Gastroesophageal sphincter (tissue), 4 donors: ENCODE data around the gene GIMAP7. TPM values are rescaled to one million over a fixed set of nuclear protein-coding genes. Genes with fewer than 3 reads are reported as not detected.

Experiments used
- ATAC-seq: fragments of 150-250 bp; one replicate; pipeline ENCODE4 v1.9.1; 2016; ENCODE audit warnings: mild to moderate bottlenecking, moderate library complexity
- H3K27ac ChIP-seq, 4 donors: fragments of 200-600 bp; sonication (generic) in 3 of 4; 1 replicate in 3 of 4; 2 replicates in 1 of 4; pipeline ENCODE4 v1.5.1; 2016 to 2019
- H3K27me3 ChIP-seq: fragments of 200-600 bp; sonication (generic); one replicate; pipeline ENCODE4 v1.5.1; 2019
- H3K36me3 ChIP-seq, 2 donors: fragments of 200-600 bp; sonication (generic); one replicate each; pipeline ENCODE4 v1.5.1; 2019; ENCODE audit warnings: control low read depth in 1 of 2
- H3K4me1 ChIP-seq, 3 donors: fragments of 200-600 bp; sonication (generic); 1 replicate in 2 of 3; 2 replicates in 1 of 3; pipeline ENCODE4 v1.5.1; 2016 to 2019; ENCODE audit warnings: control low read depth in 2 of 3
- H3K4me3 ChIP-seq, 2 donors: fragments of 200-600 bp; sonication (generic); one replicate each; pipeline ENCODE4 v1.5.1; 2019; ENCODE audit warnings: mild to moderate bottlenecking in 1 of 2, moderate library complexity in 1 of 2
- H3K9me3 ChIP-seq, 3 donors: fragments of 200-600 bp; sonication (generic); one replicate each; pipeline ENCODE4 v1.5.1; 2017 to 2019; ENCODE audit warnings: control low read depth in 2 of 3
- CTCF ChIP-seq, 4 experiments: fragments of 200-600 bp in 2 of 4; fragments of 450-650 bp in 2 of 4; sonication (generic) in 1 of 4; IDR thresholded peaks; one replicate each; pipeline ENCODE4 v1.5.1; 2017 to 2019; ENCODE audit warnings: antibody characterized with exemption in 4 of 4, mild to moderate bottlenecking in 2 of 4, moderate library complexity in 2 of 4
- EP300 ChIP-seq: sonication (generic); formaldehyde crosslinking; IDR thresholded peaks from one replicate; pipeline ENCODE4 v1.6.1; 2017; ENCODE audit warnings: antibody characterized with exemption, mild to moderate bottlenecking
- POLR2A ChIP-seq, 2 donors: fragments of 450-650 bp; IDR thresholded peaks; one replicate each; pipeline ENCODE4 v1.6.1; 2017; ENCODE audit warnings: antibody characterized with exemption in 2 of 2, mild to moderate bottlenecking in 2 of 2, moderate library complexity in 1 of 2
- POLR2AphosphoS5 ChIP-seq: sonication (generic); formaldehyde crosslinking; IDR thresholded peaks from one replicate; pipeline ENCODE4 v1.6.1; 2017; ENCODE audit warnings: antibody characterized with exemption
- WGBS, 2 donors: methylation state at CpG; one replicate each; pipeline ENCODE4 v1.1.5; 2018; ENCODE audit warnings: low coverage in 1 of 2; 5-methylcytosine and 5-hydroxymethylcytosine counted together
- total RNA-seq, 4 donors: library from RNA; depleted of rRNA; stranded (reverse); fragments of >200 nt; gene quantifications; one replicate each; pipeline ENCODE4 v1.1.0, GENCODE V29; 2016

GIMAP7 gene
- total RNA-seq, 4 donors from 2014 or later: 5.1 to 30.0 (median 17.8) TPM

DNA sequence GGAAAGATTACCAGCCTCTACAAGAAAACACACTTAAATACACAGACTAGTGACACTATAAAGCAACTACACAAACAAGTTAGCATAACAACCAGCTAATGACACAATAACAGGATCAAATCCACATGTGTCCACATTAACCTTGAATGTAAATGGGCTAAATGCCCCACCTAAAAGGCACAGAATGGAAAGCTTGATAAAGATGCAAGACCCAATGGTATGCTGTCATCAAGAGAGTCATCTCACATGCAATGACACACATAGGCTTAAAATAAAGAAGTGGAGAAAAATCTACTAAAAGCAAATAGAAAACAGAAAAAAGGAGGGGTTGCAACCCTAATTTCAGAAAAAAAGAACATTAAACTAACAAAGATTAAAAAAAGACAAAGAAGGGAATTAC is 38.5 kb downstream of the GIMAP7 start:
- Histone ChIP-seq H3K36me3 (no peaks in the 10 kb centered on the region), H3K27ac (no peak overlapping the region), H3K4me3 (no peak overlapping the region), H3K9me3 (peaks cover 0 to 9% (median 0%) of the 10 kb centered on the region in 3 donors), H3K27me3 (no peaks in the 10 kb centered on the region), H3K4me1 (no peaks in the 10 kb centered on the region)
- no peak for ATAC-seq
- TF ChIP-seq POLR2AphosphoS5 (no peak), CTCF (IDR thresholded peaks at IDR 0.05) (no peak), EP300 (no peak), POLR2A (IDR thresholded peaks at IDR 0.05) (no peak)

- Histone ChIP-seq H3K36me3 (no peaks in the 10 kb centered on the region), H3K27me3 (no peaks in the 10 kb centered on the region), H3K27ac (no peak overlapping the region), H3K4me3 (no peak overlapping the region), H3K4me1 (no peaks in the 10 kb centered on the region), H3K9me3 (peaks cover 0 to 20% (median 0%) of the 10 kb centered on the region in 3 donors)
- 36 to 57% methylated on average over 4 of the region's 4 CpGs for WGBS, 2 donors
- TF ChIP-seq CTCF (IDR thresholded peaks at IDR 0.05): no peak
- no peak for TF ChIP-seq POLR2A (IDR thresholded peaks at IDR 0.05)
- no peak for TF ChIP-seq EP300
- TF ChIP-seq POLR2AphosphoS5: no peak
- no peak for ATAC-seq
Observed at GRCh38 chr7:150556521-150557138, 42.0 kb downstream of the GIMAP7 start.

- no peaks in the 10 kb centered on the region for H3K4me1 ChIP-seq
- no peaks in the 10 kb centered on the region for H3K36me3 ChIP-seq
- H3K4me3 ChIP-seq: no peak overlapping the region
- no peaks in the 10 kb centered on the region for H3K27me3 ChIP-seq
- TF ChIP-seq EP300: no peak
- TF ChIP-seq POLR2AphosphoS5: no peak
- no peak for TF ChIP-seq CTCF (IDR thresholded peaks at IDR 0.05)
- no peak for TF ChIP-seq POLR2A (IDR thresholded peaks at IDR 0.05)
- no peak overlapping the region for H3K27ac ChIP-seq
- ATAC-seq: no peak
- WGBS, 2 donors: 43% methylated on average over 1 of the region's 1 CpG; no CpG with 5 or more reads in 1 of the 2 donors
- H3K9me3 ChIP-seq: peaks cover 0 to 20% (median 0%) of the 10 kb centered on the region in 3 donors
Observed at GRCh38 chr7:150560486-150560885, 45.8 kb downstream of the GIMAP7 start.

GRCh38 chr7:150562919-150563318 is 48.2 kb downstream of the GIMAP7 start:
- Histone ChIP-seq H3K36me3 (no peaks in the 10 kb centered on the region), H3K27me3 (no peaks in the 10 kb centered on the region), H3K9me3 (peaks cover 0 to 20% (median 0%) of the 10 kb centered on the region in 3 donors), H3K27ac (no peak overlapping the region), H3K4me1 (no peaks in the 10 kb centered on the region), H3K4me3 (no peak overlapping the region)
- no peak for ATAC-seq
- 8 to 38% methylated on average over 2 of the region's 2 CpGs for WGBS, 2 donors
- no peak for TF ChIP-seq POLR2A (IDR thresholded peaks at IDR 0.05)
- TF ChIP-seq CTCF (IDR thresholded peaks at IDR 0.05): no peak
- no peak for TF ChIP-seq POLR2AphosphoS5
- TF ChIP-seq EP300: no peak

DNA sequence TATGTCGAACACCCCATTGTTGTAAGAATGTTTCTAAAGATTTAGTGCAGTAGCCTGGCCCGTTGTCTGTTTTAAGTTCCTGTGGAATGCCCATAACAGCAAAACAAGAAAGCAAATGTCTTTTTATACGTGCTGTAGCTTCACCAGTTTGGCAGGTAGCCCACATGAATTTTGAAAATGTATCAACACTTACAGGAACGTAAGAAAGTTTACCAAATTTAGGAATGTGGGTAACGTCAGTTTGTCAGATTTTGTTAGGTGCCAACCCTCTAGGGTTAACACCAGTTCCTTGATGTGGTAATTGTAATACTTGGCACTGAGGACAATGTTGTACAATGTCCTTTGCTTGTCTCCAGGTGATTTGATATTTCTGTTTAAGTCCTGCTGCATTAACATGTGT is 49.3 kb downstream of the GIMAP7 start:
- 41 to 44% methylated on average over 5 of the region's 5 CpGs for WGBS, 2 donors
- Histone ChIP-seq H3K4me1 (no peaks in the 10 kb centered on the region), H3K27ac (no peak overlapping the region), H3K9me3 (peaks cover 0 to 20% (median 0%) of the 10 kb centered on the region in 3 donors), H3K4me3 (no peak overlapping the region), H3K27me3 (no peaks in the 10 kb centered on the region), H3K36me3 (no peaks in the 10 kb centered on the region)
- TF ChIP-seq POLR2AphosphoS5: no peak
- no peak for TF ChIP-seq EP300
- ATAC-seq: no peak
